ENCODE data around the gene CSNK2A1. TPM values are rescaled to one million over a fixed set of nuclear protein-coding genes. Genes with fewer than 3 reads are reported as not detected.

The CSNK2A1 gene
- total and polyA plus RNA-seq, 2 of the 8 experiments (the other 6 are each of a cell fraction or from before 2014, with no cell fraction given) = 117 to 260 TPM

GRCh38 chr20:496126-496696, 47.4 kb downstream of the CSNK2A1 start:
- Histone ChIP-seq H2BK5ac (ENCODE audit: low read depth, low read length) (no peak overlapping the region), H3K79me1 (ENCODE audit: low read depth, low read length) (no peaks in the 10 kb centered on the region), H3K9ac (replicated peaks in 1 of 4; ENCODE audit: extremely low read depth in 1 of 4, low read depth in 3 of 4, low read length in 3 of 4) (no peak overlapping the region), H3K27me3 (replicated peaks in 1 of 4; ENCODE audit: control insufficient read depth in 3 of 4, extremely low read depth in 1 of 4, insufficient read depth in 3 of 4, low read length in 3 of 4) (no peaks in the 10 kb centered on the region), H3K9me3 (ENCODE audit: insufficient read depth in 2 of 2, low read depth in 1 of 2, low read length in 1 of 2) (no peaks in the 10 kb centered on the region), H2BK12ac (ENCODE audit: low read depth, low read length) (no peak overlapping the region), H3K4me1 (replicated peaks in 1 of 4; ENCODE audit: control insufficient read depth in 3 of 4, insufficient read depth in 4 of 4, low read length in 3 of 4) (no peaks in the 10 kb centered on the region), H2BK120ac (replicated peaks; ENCODE audit: low read depth, low read length) (no peak overlapping the region), H3K23ac (ENCODE audit: insufficient read length) (no peak overlapping the region), H3K4me2 (ENCODE audit: insufficient read depth in 1 of 2, low read depth in 2 of 2, low read length in 2 of 2) (no peak overlapping the region), H3K14ac (ENCODE audit: insufficient read length) (no peak overlapping the region), H4K8ac (ENCODE audit: extremely low read depth, insufficient read depth, low read length) (no peak overlapping the region), H3K27ac (ENCODE audit: low read depth, low read length) (no peak overlapping the region), H3K4ac (replicated peaks; ENCODE audit: insufficient read length, low read depth, low read length) (no peak overlapping the region), H2BK20ac (ENCODE audit: low read length) (no peak overlapping the region), H3K36me3 (ENCODE audit: control insufficient read depth in 2 of 4, insufficient read depth in 4 of 4, low read length in 3 of 4) (peaks cover 40 to 95% (median 77%) of the 10 kb centered on the region in 4 experiments), H3K18ac (ENCODE audit: extremely low read depth, low read length) (no peak overlapping the region), H3K4me3 (ENCODE audit: extremely low read depth in 1 of 4, insufficient read depth in 2 of 4, low read depth in 3 of 4, low read length in 4 of 4) (no peak overlapping the region), H4K91ac (replicated peaks; ENCODE audit: insufficient read length, low read length) (no peak overlapping the region), H2AK5ac (ENCODE audit: low read depth, low read length) (no peak overlapping the region), H4K20me1 (replicated peaks in 1 of 2; ENCODE audit: control insufficient read depth in 1 of 2, insufficient read depth in 2 of 2, low read length in 2 of 2) (peaks cover 2 to 3% of the 10 kb centered on the region in 2 experiments), H2BK15ac (ENCODE audit: low read length) (no peak overlapping the region), H2AFZ (ENCODE audit: low read length) (no peak overlapping the region), H4K5ac (ENCODE audit: insufficient read length, low read depth, low read length) (no peak overlapping the region), H3K56ac (replicated peaks; ENCODE audit: insufficient read length, low read depth, low read length) (no peak overlapping the region), H3K79me2 (ENCODE audit: control insufficient read depth in 1 of 2, insufficient read depth in 2 of 2, low read length in 2 of 2) (no peaks in the 10 kb centered on the region), H3K23me2 (ENCODE audit: low read depth, low read length) (no peaks in the 10 kb centered on the region)
- FAIRE-seq = no peak
- ChIA-PET POLR2A (ENCODE audit: partially characterized antibody) (interaction anchor here (1.1 kb wide), 1 partner anchor 19 kb away, joined by 4 read pairs; no protein-coding TSS in a partner anchor), CTCF (ENCODE audit: partially characterized antibody) (interaction anchor here (1.1 to 1.8 kb wide), 3 partner anchors 18 to 149 kb away, joined by 3 to 4 read pairs (median 4); no protein-coding TSS in a partner anchor)
- DNase-seq (ENCODE audit: low read depth in 1 of 2, low spot score in 2 of 2) = no peak
- 91% methylated on average over 2 of the region's 2 CpGs; no CpG with 5 or more reads in 1 of the 2 experiments for WGBS, 2 experiments (ENCODE audit: extremely low coverage in 1 of 2, insufficient coverage in 1 of 2, insufficient read length in 1 of 2, insufficient replicate concordance in 2 of 2, low coverage in 1 of 2, low lambda C conversion rate in 2 of 2, missing lambda C conversion rate in 1 of 2)
- TF ChIP-seq RBBP5 (IDR thresholded peaks at IDR 0.05; ENCODE audit: borderline replicate concordance, low read depth, low read length) = no peak
- TF ChIP-seq RXRA (IDR thresholded peaks at IDR 0.05; ENCODE audit: insufficient read depth, low read depth, low read length) = no peak
- no peak for TF ChIP-seq ASH2L (IDR thresholded peaks at IDR 0.05; ENCODE audit: low read length)
- no peak for TF ChIP-seq TEAD4 (IDR thresholded peaks at IDR 0.05; ENCODE audit: low read depth, low read length)
- TF ChIP-seq HDAC6 (IDR thresholded peaks at IDR 0.05; ENCODE audit: low read depth, low read length) = no peak
- no peak for TF ChIP-seq CEBPB (IDR thresholded peaks at IDR 0.05; ENCODE audit: low read depth, low read length)
- TF ChIP-seq CTCF (IDR thresholded peaks at IDR 0.05; ENCODE audit: control extremely low read depth in 1 of 3, insufficient read depth in 1 of 3, low read depth in 1 of 3, low read length in 3 of 3) = no peak
- TF ChIP-seq KDM5A (IDR thresholded peaks at IDR 0.05; ENCODE audit: low read length) = no peak
- TF ChIP-seq BRCA1 (IDR thresholded peaks at IDR 0.05; ENCODE audit: low read depth, low read length) = no peak
- TF ChIP-seq RNF2 (IDR thresholded peaks at IDR 0.05; ENCODE audit: borderline replicate concordance, low read depth, low read length, missing control alignments, poor library complexity, severe bottlenecking) = no peak
- TF ChIP-seq SP4 (IDR thresholded peaks at IDR 0.05; ENCODE audit: low read length) = no peak

All from H1 (cell line).